ENCODE measurements around the gene ASPDH.

Gene ASPDH

GRCh38 chr19:50505856-50506611 lies 7.7 kb downstream of the ASPDH start:
- DNase-seq = no peak
- Histone ChIP-seq H3K36me3 (replicated peaks) (no peaks in the 10 kb centered on the region), H3K27ac (no peak overlapping the region), H3K4me3 (ENCODE audit: low read depth, low read length) (no peak overlapping the region), H3K27me3 (replicated peaks) (peaks cover 5% of the 10 kb centered on the region)
- no peak for TF ChIP-seq CTCF (IDR thresholded peaks at IDR 0.05; ENCODE audit: low read depth, low read length, missing control alignments)
- in situ Hi-C loops (cut with HindIII; ENCODE audit: low pct_ligation_motif_present, low sequenced_read_pairs) = no loop called here

- DNase-seq = no peak
- Histone ChIP-seq H3K27ac (no peak overlapping the region), H3K27me3 (replicated peaks) (peaks cover 19% of the 10 kb centered on the region), H3K36me3 (replicated peaks) (no peaks in the 10 kb centered on the region), H3K4me3 (ENCODE audit: low read depth, low read length) (no peak overlapping the region)
- TF ChIP-seq CTCF (IDR thresholded peaks at IDR 0.05; ENCODE audit: low read depth, low read length, missing control alignments) = no peak
- in situ Hi-C loops (cut with HindIII; ENCODE audit: low pct_ligation_motif_present, low sequenced_read_pairs) = no loop called here
Measured at GRCh38 chr19:50501568-50502475, 11.9 kb downstream of the ASPDH start.

- in situ Hi-C loops (cut with HindIII; ENCODE audit: low pct_ligation_motif_present, low sequenced_read_pairs) = no loop called here
- H3K27ac ChIP-seq = no peak overlapping the region
- H3K4me3 ChIP-seq (ENCODE audit: low read depth, low read length) = no peak overlapping the region
- no peak for TF ChIP-seq CTCF (IDR thresholded peaks at IDR 0.05; ENCODE audit: low read depth, low read length, missing control alignments)
- H3K36me3 ChIP-seq (replicated peaks) = no peaks in the 10 kb centered on the region
- peaks cover 19% of the 10 kb centered on the region for H3K27me3 ChIP-seq (replicated peaks)
- no peak for DNase-seq
Measured at GRCh38 chr19:50501186-50501567, 12.5 kb downstream of the ASPDH start.

GRCh38 chr19:50500753-50501151 lies 13.0 kb downstream of the ASPDH start:
- in situ Hi-C loops (cut with HindIII; ENCODE audit: low pct_ligation_motif_present, low sequenced_read_pairs) = no loop called here
- Histone ChIP-seq H3K4me3 (ENCODE audit: low read depth, low read length) (no peak overlapping the region), H3K36me3 (replicated peaks) (no peaks in the 10 kb centered on the region), H3K27ac (no peak overlapping the region), H3K27me3 (replicated peaks) (peaks cover 19% of the 10 kb centered on the region)
- no peak for TF ChIP-seq CTCF (IDR thresholded peaks at IDR 0.05; ENCODE audit: low read depth, low read length, missing control alignments)
- DNase-seq = no peak

GRCh38 chr19:50500060-50500752 lies 13.5 kb downstream of the ASPDH start:
- peak; percentile 42 for TF ChIP-seq CTCF (IDR thresholded peaks at IDR 0.05; ENCODE audit: low read depth, low read length, missing control alignments)
- Histone ChIP-seq H3K27me3 (replicated peaks) (peaks cover 19% of the 10 kb centered on the region), H3K4me3 (ENCODE audit: low read depth, low read length) (no peak overlapping the region), H3K36me3 (replicated peaks) (no peaks in the 10 kb centered on the region), H3K27ac (no peak overlapping the region)
- no peak for DNase-seq
- in situ Hi-C loops (cut with HindIII; ENCODE audit: low pct_ligation_motif_present, low sequenced_read_pairs) = no loop called here

All from brain microvascular endothelial cell (primary cell).